SW480 (cell line): Measurements from ENCODE around the gene FOXN3.

Experiments
- DNase-seq: peaks from one replicate; pipeline ENCODE4 v3.0.0-alpha.2; 2016; ENCODE audit warnings: low spot score

The FOXN3 gene

GRCh38 chr14:89249065-89249695 is 167.9 kb downstream of the FOXN3 start:
- DNase-seq, result no peak

GRCh38 chr14:89248411-89249064 is 168.5 kb downstream of the FOXN3 start:
- DNase-seq, result no peak

- DNase-seq, result no peak
These were observed 169.4 kb downstream of the FOXN3 start for GRCh38 chr14:89247457-89248122.

GRCh38 chr14:89246290-89246689 is 170.7 kb downstream of the FOXN3 start:
- DNase-seq, result no peak

- no peak for DNase-seq
These were observed 171.2 kb downstream of the FOXN3 start for GRCh38 chr14:89245802-89246201.

GRCh38 chr14:89244720-89245119 is 172.3 kb downstream of the FOXN3 start:
- DNase-seq, result no peak

GRCh38 chr14:89243741-89244140 is 173.3 kb downstream of the FOXN3 start:
- DNase-seq, result no peak

- DNase-seq, result no peak
These were observed 173.7 kb downstream of the FOXN3 start for GRCh38 chr14:89243286-89243685.

GRCh38 chr14:89242652-89243279 is 174.3 kb downstream of the FOXN3 start:
- no peak for DNase-seq

GRCh38 chr14:89241934-89242651 is 174.9 kb downstream of the FOXN3 start:
- no peak for DNase-seq

- no peak for DNase-seq
These were observed 175.8 kb downstream of the FOXN3 start for GRCh38 chr14:89241257-89241656.

- DNase-seq, result no peak
These were observed 176.6 kb downstream of the FOXN3 start for GRCh38 chr14:89240414-89240813.

GRCh38 chr14:89239023-89239422 is 178.0 kb downstream of the FOXN3 start:
- no peak for DNase-seq

- DNase-seq, result peak; percentile 8
These were observed 179.0 kb downstream of the FOXN3 start for GRCh38 chr14:89237921-89238529.

GRCh38 chr14:89236851-89237250 is 180.2 kb downstream of the FOXN3 start:
- no peak for DNase-seq

- DNase-seq, result no peak
These were observed 183.8 kb downstream of the FOXN3 start for GRCh38 chr14:89233184-89233583.

- DNase-seq, result no peak
These were observed 184.6 kb downstream of the FOXN3 start for GRCh38 chr14:89232265-89233070.

- no peak for DNase-seq
These were observed 185.5 kb downstream of the FOXN3 start for GRCh38 chr14:89231426-89232113.

GRCh38 chr14:89228921-89229639 is 188.0 kb downstream of the FOXN3 start:
- no peak for DNase-seq

GRCh38 chr14:89227496-89227836 is 189.6 kb downstream of the FOXN3 start:
- DNase-seq, result no peak
